ENCODE results near the gene NFIL3.
"Not testable (repeated sequence)": the region's sequence is repeated elsewhere in the genome, so short reads cannot be mapped to it uniquely, and the experiment has no call there.

The NFIL3 gene

DNA sequence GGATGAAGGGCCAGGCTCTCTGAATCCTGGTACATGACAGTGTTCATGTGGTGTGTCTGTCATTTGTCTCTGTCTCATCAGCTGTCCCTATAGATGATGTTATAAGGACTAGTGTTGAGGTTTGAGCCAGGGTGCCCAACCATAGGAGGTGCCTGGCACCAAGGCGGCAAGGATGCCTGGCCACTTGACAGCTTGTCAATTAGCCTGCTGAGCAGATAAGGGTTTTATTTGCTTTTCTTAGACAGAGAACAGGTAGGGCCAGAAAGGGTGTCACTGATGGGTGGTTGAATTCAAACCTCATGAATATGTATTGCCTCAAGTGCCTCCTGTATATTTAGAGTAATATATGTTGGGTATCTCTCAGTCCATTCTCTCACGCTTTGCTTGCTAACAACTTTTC, 31.8 kb downstream of the NFIL3 start:
- no peak for DNase-seq (ENCODE audit: extremely low spot score)
- ChIA-PET CTCF (no interaction called here), POLR2A (no interaction called here)
- no peak for TF ChIP-seq ARNT (IDR thresholded peaks at IDR 0.05)
- no peak for TF ChIP-seq SP1 (IDR thresholded peaks at IDR 0.05)
- TF ChIP-seq NFRKB (IDR thresholded peaks at IDR 0.05), result no peak
- no peak for TF ChIP-seq L3MBTL2 (conservative IDR thresholded peaks at IDR 0.05)
- no peak for TF ChIP-seq FOXK2 (IDR thresholded peaks at IDR 0.05)
- TF ChIP-seq FOXM1 (IDR thresholded peaks at IDR 0.05; ENCODE audit: borderline replicate concordance), result no peak
- TF ChIP-seq TARDBP (IDR thresholded peaks at IDR 0.05), result no peak
- no peak for TF ChIP-seq ELF4 (IDR thresholded peaks at IDR 0.05)
- TF ChIP-seq ZNF384 (IDR thresholded peaks at IDR 0.05), result no peak
- TF ChIP-seq HDGF (IDR thresholded peaks at IDR 0.05; ENCODE audit: borderline replicate concordance), result no peak
- TF ChIP-seq LEF1 (IDR thresholded peaks at IDR 0.05; ENCODE audit: borderline replicate concordance), result no peak
- no peak for TF ChIP-seq FOXA1 (IDR thresholded peaks at IDR 0.05)
- TF ChIP-seq SUZ12 (IDR thresholded peaks at IDR 0.05), result no peak
- TF ChIP-seq PKNOX1 (IDR thresholded peaks at IDR 0.05), result no peak
- no peak for TF ChIP-seq CTBP1 (IDR thresholded peaks at IDR 0.05; ENCODE audit: borderline replicate concordance)
- TF ChIP-seq BHLHE40 (IDR thresholded peaks at IDR 0.05; ENCODE audit: borderline replicate concordance), result no peak

DNA sequence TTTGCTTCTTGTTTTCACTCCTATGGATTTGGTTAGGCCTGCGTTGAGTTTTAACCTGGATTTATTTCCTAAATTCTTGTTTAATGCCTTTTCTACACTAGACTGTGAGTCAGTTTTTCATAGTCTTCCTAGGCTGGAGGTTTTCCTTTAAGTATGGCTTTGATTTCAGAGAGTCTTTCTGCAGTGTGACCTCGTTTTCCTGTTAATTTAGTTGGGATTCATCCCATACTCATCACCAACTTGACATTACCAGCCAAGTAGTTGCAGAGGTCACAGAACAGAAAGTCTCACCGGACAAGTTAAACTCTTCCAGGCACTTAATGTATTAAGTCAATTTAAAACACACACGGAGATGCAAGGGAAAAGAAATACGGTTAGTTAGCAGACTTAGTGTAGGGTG, 32.2 kb downstream of the NFIL3 start:
- TF ChIP-seq HDGF (IDR thresholded peaks at IDR 0.05; ENCODE audit: borderline replicate concordance) (no peak), ZNF384 (IDR thresholded peaks at IDR 0.05) (no peak), SUZ12 (IDR thresholded peaks at IDR 0.05) (no peak), ARNT (IDR thresholded peaks at IDR 0.05) (no peak), L3MBTL2 (conservative IDR thresholded peaks at IDR 0.05) (no peak), FOXM1 (IDR thresholded peaks at IDR 0.05; ENCODE audit: borderline replicate concordance) (no peak), ELF4 (IDR thresholded peaks at IDR 0.05) (no peak), BHLHE40 (IDR thresholded peaks at IDR 0.05; ENCODE audit: borderline replicate concordance) (no peak), TARDBP (IDR thresholded peaks at IDR 0.05) (no peak), CTBP1 (IDR thresholded peaks at IDR 0.05; ENCODE audit: borderline replicate concordance) (no peak), PKNOX1 (IDR thresholded peaks at IDR 0.05) (no peak), SP1 (IDR thresholded peaks at IDR 0.05) (no peak), NFRKB (IDR thresholded peaks at IDR 0.05) (no peak), FOXA1 (IDR thresholded peaks at IDR 0.05) (no peak), FOXK2 (IDR thresholded peaks at IDR 0.05) (no peak), LEF1 (IDR thresholded peaks at IDR 0.05; ENCODE audit: borderline replicate concordance) (no peak)
- no peak for DNase-seq (ENCODE audit: extremely low spot score)
- CTCF ChIA-PET, result no interaction called here
- POLR2A ChIA-PET, result no interaction called here

DNA sequence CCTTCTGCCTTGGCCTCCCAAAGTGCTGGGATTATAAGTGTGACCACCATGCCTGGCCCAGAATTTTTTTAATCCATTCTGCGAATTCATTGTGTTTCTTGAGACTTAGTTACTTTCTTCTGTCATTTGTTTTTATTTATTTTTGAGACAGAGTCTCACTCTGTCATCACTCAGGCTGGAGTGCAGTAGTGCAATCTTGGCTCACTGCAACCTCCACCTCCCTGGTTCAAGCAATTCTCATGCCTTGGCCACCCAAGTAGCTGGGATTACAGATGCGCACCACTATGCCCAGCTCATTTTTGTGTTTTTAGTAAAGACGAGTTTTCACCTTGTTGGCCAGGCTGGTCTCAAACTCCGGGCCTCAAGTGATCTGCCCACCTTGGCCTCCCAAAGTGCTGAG, 33.9 kb downstream of the NFIL3 start:
- DNase-seq (ENCODE audit: extremely low spot score); POLR2A ChIA-PET; CTCF ChIA-PET: not testable (repeated sequence)

DNA sequence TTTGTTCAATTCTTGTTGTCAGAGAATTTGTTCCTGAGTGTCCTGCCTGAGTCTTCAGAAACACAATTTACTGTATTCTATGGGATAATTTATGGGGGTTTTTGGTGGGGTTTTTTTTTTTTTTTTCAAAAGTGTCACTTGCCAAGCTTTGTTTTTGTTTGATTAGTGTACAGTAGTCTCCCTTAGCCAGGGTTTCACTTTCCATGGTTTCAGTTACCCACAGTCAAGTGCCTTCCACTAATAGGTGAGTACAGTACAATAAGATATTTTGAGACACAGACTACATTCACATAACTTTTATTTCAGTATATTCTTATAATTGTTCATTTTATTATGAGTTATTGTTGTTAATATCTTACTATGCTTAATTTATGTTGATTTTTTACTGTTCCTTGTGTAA, 36.9 kb downstream of the NFIL3 start:
- no peak for DNase-seq (ENCODE audit: extremely low spot score)
- ChIA-PET POLR2A (no interaction called here), CTCF (interaction anchor here (0.7 kb wide), 1 partner anchor 351 kb away, joined by 6 read pairs; no protein-coding TSS in a partner anchor)
- no peak for TF ChIP-seq ELF4 (IDR thresholded peaks at IDR 0.05)

- no peak for DNase-seq (ENCODE audit: extremely low spot score)
- ChIA-PET POLR2A (no interaction called here), CTCF (no interaction called here)
- TF ChIP-seq CTBP1 (IDR thresholded peaks at IDR 0.05; ENCODE audit: borderline replicate concordance) (no peak), L3MBTL2 (conservative IDR thresholded peaks at IDR 0.05) (no peak), HDGF (IDR thresholded peaks at IDR 0.05; ENCODE audit: borderline replicate concordance) (no peak), LEF1 (IDR thresholded peaks at IDR 0.05; ENCODE audit: borderline replicate concordance) (no peak), ELF4 (IDR thresholded peaks at IDR 0.05) (no peak), SUZ12 (IDR thresholded peaks at IDR 0.05) (no peak), TARDBP (IDR thresholded peaks at IDR 0.05) (no peak), SP1 (IDR thresholded peaks at IDR 0.05) (no peak), BHLHE40 (IDR thresholded peaks at IDR 0.05; ENCODE audit: borderline replicate concordance) (no peak), PKNOX1 (IDR thresholded peaks at IDR 0.05) (no peak), NFRKB (IDR thresholded peaks at IDR 0.05) (no peak), FOXA1 (IDR thresholded peaks at IDR 0.05) (no peak), ARNT (IDR thresholded peaks at IDR 0.05) (no peak), FOXM1 (IDR thresholded peaks at IDR 0.05; ENCODE audit: borderline replicate concordance) (no peak), ZNF384 (IDR thresholded peaks at IDR 0.05) (no peak), FOXK2 (IDR thresholded peaks at IDR 0.05) (no peak)
These were observed 38.7 kb downstream of the NFIL3 start for GRCh38 chr9:91384954-91385353.

DNA sequence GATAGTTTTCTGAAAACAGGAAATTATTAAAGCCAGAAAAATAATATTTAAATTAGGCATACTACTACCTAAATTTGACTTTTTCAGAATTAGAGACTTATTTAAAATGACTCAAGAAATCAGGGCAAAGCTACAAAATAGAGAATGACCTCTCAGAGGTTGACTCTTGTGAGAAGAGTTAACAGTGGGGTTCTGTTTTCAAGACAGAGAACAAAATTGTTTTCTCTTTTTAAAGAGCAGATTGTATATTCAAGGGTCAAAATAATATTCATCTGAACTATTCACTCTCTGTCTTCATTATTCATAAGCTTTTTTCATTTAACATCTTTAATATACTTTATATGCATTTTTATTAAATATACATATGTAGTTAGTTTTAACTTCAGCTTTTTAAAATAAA, 40.1 kb downstream of the NFIL3 start:
- POLR2A ChIA-PET, result no interaction called here
- TF ChIP-seq SP1 (IDR thresholded peaks at IDR 0.05) (no peak), FOXA1 (IDR thresholded peaks at IDR 0.05) (no peak), ARNT (IDR thresholded peaks at IDR 0.05) (no peak), CTBP1 (IDR thresholded peaks at IDR 0.05; ENCODE audit: borderline replicate concordance) (no peak), FOXK2 (IDR thresholded peaks at IDR 0.05) (no peak)
- DNase-seq (ENCODE audit: extremely low spot score), result no peak
- CTCF ChIA-PET, result interaction anchor here (0.6 kb wide), 1 partner anchor 1004 kb away, joined by 7 read pairs; no protein-coding TSS in a partner anchor

- DNase-seq (ENCODE audit: extremely low spot score), result no peak
- POLR2A ChIA-PET, result no interaction called here
- CTCF ChIA-PET, result no interaction called here
- TF ChIP-seq ARNT (IDR thresholded peaks at IDR 0.05) (no peak), FOXK2 (IDR thresholded peaks at IDR 0.05) (no peak), SUZ12 (IDR thresholded peaks at IDR 0.05) (no peak), FOXA1 (IDR thresholded peaks at IDR 0.05) (no peak), ZNF384 (IDR thresholded peaks at IDR 0.05) (no peak), L3MBTL2 (conservative IDR thresholded peaks at IDR 0.05) (no peak), TARDBP (IDR thresholded peaks at IDR 0.05) (no peak), HDGF (IDR thresholded peaks at IDR 0.05; ENCODE audit: borderline replicate concordance) (no peak), CTBP1 (IDR thresholded peaks at IDR 0.05; ENCODE audit: borderline replicate concordance) (no peak), ELF4 (IDR thresholded peaks at IDR 0.05) (no peak), LEF1 (IDR thresholded peaks at IDR 0.05; ENCODE audit: borderline replicate concordance) (no peak), PKNOX1 (IDR thresholded peaks at IDR 0.05) (no peak), FOXM1 (IDR thresholded peaks at IDR 0.05; ENCODE audit: borderline replicate concordance) (no peak), NFRKB (IDR thresholded peaks at IDR 0.05) (no peak), SP1 (IDR thresholded peaks at IDR 0.05) (no peak), BHLHE40 (IDR thresholded peaks at IDR 0.05; ENCODE audit: borderline replicate concordance) (no peak)
These were observed 41.3 kb downstream of the NFIL3 start for GRCh38 chr9:91382298-91382697.

Measured in HEK293T (cell line).